ENCODE data around the gene KCNH2.

DNA sequence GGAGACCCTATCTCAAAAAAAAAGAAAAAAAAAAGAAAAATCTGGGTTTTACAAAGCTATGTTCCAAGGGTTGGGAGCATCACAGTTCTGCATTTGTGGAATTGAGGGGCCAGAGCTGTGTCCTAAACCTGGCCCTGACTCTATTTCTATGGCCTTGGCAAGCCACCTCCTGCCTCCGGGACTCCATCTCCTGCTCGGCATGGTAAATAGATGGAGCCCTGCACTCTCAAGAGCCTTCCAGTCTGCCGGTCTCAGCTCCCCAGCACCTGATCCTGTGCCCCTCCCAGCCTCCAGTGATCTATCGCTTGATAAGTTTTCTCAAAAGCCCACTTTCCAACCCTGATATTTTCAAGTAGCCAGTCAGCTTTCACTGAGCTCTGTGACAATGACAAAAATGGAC, 43.0 kb downstream of the KCNH2 start:
- TF ChIP-seq ARNT (IDR thresholded peaks at IDR 0.05) = no peak
- TF ChIP-seq SUZ12 (IDR thresholded peaks at IDR 0.05) = no peak
- TF ChIP-seq, protein P1, sequence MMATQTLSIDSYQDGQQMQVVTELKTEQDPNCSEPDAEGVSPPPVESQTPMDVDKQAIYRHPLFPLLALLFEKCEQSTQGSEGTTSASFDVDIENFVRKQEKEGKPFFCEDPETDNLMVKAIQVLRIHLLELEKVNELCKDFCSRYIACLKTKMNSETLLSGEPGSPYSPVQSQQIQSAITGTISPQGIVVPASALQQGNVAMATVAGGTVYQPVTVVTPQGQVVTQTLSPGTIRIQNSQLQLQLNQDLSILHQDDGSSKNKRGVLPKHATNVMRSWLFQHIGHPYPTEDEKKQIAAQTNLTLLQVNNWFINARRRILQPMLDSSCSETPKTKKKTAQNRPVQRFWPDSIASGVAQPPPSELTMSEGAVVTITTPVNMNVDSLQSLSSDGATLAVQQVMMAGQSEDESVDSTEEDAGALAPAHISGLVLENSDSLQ (IDR thresholded peaks at IDR 0.05) = no peak
- no peak for TF ChIP-seq FOXA1 (IDR thresholded peaks at IDR 0.05)
- no peak for TF ChIP-seq TARDBP (IDR thresholded peaks at IDR 0.05)
- no peak for TF ChIP-seq NFRKB (IDR thresholded peaks at IDR 0.05)
- TF ChIP-seq FOXM1 (IDR thresholded peaks at IDR 0.05; ENCODE audit: borderline replicate concordance) = no peak
- no peak for TF ChIP-seq ZNF384 (IDR thresholded peaks at IDR 0.05)
- TF ChIP-seq SP1 (IDR thresholded peaks at IDR 0.05) = no peak

Data from HEK293T (cell line).